ENCODE data around the gene ZMIZ1.

Gene ZMIZ1

GRCh38 chr10:79090134-79090803, 21.5 kb downstream of the ZMIZ1 start:
- H3K36me3 ChIP-seq (ENCODE audit: insufficient read depth, low read depth, low read length), result no peaks in the 10 kb centered on the region
- H3K4me3 ChIP-seq (ENCODE audit: low read length), result no peak overlapping the region
- no peaks in the 10 kb centered on the region for H3K27me3 ChIP-seq (ENCODE audit: insufficient read depth, low read length)
- H3K9me3 ChIP-seq (ENCODE audit: insufficient read depth, low read depth, low read length), result no peaks in the 10 kb centered on the region
- H3K9ac ChIP-seq (ENCODE audit: low read depth, low read length), result no peak overlapping the region
- H3K4me1 ChIP-seq (ENCODE audit: insufficient read depth, low read length), result 0 out of 2 replicates have a peak, but pooled peaks cover 3% of the 10 kb centered on the region
- H3K27ac ChIP-seq (ENCODE audit: low read length), result no peak overlapping the region

- H3K36me3 ChIP-seq (ENCODE audit: insufficient read depth, low read depth, low read length), result no peaks in the 10 kb centered on the region
- H3K9me3 ChIP-seq (ENCODE audit: insufficient read depth, low read depth, low read length), result no peaks in the 10 kb centered on the region
- no peak overlapping the region for H3K9ac ChIP-seq (ENCODE audit: low read depth, low read length)
- H3K27ac ChIP-seq (ENCODE audit: low read length), result no peak overlapping the region
- H3K27me3 ChIP-seq (ENCODE audit: insufficient read depth, low read length), result no peaks in the 10 kb centered on the region
- H3K4me1 ChIP-seq (ENCODE audit: insufficient read depth, low read length), result no peaks in the 10 kb centered on the region
- H3K4me3 ChIP-seq (ENCODE audit: low read length), result no peak overlapping the region
These were observed 23.6 kb downstream of the ZMIZ1 start for GRCh38 chr10:79092292-79092896.

- Histone ChIP-seq H3K4me1 (ENCODE audit: insufficient read depth, low read length) (no peaks in the 10 kb centered on the region), H3K9me3 (ENCODE audit: insufficient read depth, low read depth, low read length) (no peaks in the 10 kb centered on the region), H3K27ac (ENCODE audit: low read length) (no peak overlapping the region), H3K4me3 (ENCODE audit: low read length) (no peak overlapping the region), H3K36me3 (ENCODE audit: insufficient read depth, low read depth, low read length) (no peaks in the 10 kb centered on the region), H3K27me3 (ENCODE audit: insufficient read depth, low read length) (no peaks in the 10 kb centered on the region), H3K9ac (ENCODE audit: low read depth, low read length) (no peak overlapping the region)
These were observed 25.1 kb downstream of the ZMIZ1 start for GRCh38 chr10:79093658-79094411.

GRCh38 chr10:79094412-79095175, 25.8 kb downstream of the ZMIZ1 start:
- Histone ChIP-seq H3K36me3 (ENCODE audit: insufficient read depth, low read depth, low read length) (no peaks in the 10 kb centered on the region), H3K4me1 (ENCODE audit: insufficient read depth, low read length) (peaks cover 5% of the 10 kb centered on the region; the same call in 1 of the 2 replicates), H3K27me3 (ENCODE audit: insufficient read depth, low read length) (no peaks in the 10 kb centered on the region), H3K4me3 (ENCODE audit: low read length) (no peak overlapping the region), H3K9me3 (ENCODE audit: insufficient read depth, low read depth, low read length) (no peaks in the 10 kb centered on the region), H3K27ac (ENCODE audit: low read length) (no peak overlapping the region), H3K9ac (ENCODE audit: low read depth, low read length) (no peak overlapping the region)

GRCh38 chr10:79095316-79095715, 26.6 kb downstream of the ZMIZ1 start:
- H3K4me3 ChIP-seq (ENCODE audit: low read length), result no peak overlapping the region
- H3K27me3 ChIP-seq (ENCODE audit: insufficient read depth, low read length), result no peaks in the 10 kb centered on the region
- no peak overlapping the region for H3K9ac ChIP-seq (ENCODE audit: low read depth, low read length)
- H3K9me3 ChIP-seq (ENCODE audit: insufficient read depth, low read depth, low read length), result no peaks in the 10 kb centered on the region
- peaks cover 10% of the 10 kb centered on the region for H3K4me1 ChIP-seq (ENCODE audit: insufficient read depth, low read length)
- H3K27ac ChIP-seq (ENCODE audit: low read length), result no peak overlapping the region
- no peaks in the 10 kb centered on the region for H3K36me3 ChIP-seq (ENCODE audit: insufficient read depth, low read depth, low read length)

- H3K4me1 ChIP-seq (ENCODE audit: insufficient read depth, low read length), result peaks cover 10% of the 10 kb centered on the region
- H3K27me3 ChIP-seq (ENCODE audit: insufficient read depth, low read length), result no peaks in the 10 kb centered on the region
- no peak overlapping the region for H3K27ac ChIP-seq (ENCODE audit: low read length)
- no peak overlapping the region for H3K4me3 ChIP-seq (ENCODE audit: low read length)
- H3K9ac ChIP-seq (ENCODE audit: low read depth, low read length), result no peak overlapping the region
- no peaks in the 10 kb centered on the region for H3K9me3 ChIP-seq (ENCODE audit: insufficient read depth, low read depth, low read length)
- no peaks in the 10 kb centered on the region for H3K36me3 ChIP-seq (ENCODE audit: insufficient read depth, low read depth, low read length)
These were observed 27.7 kb downstream of the ZMIZ1 start for GRCh38 chr10:79096514-79096913.

- Histone ChIP-seq H3K27me3 (ENCODE audit: insufficient read depth, low read length) (no peaks in the 10 kb centered on the region), H3K36me3 (ENCODE audit: insufficient read depth, low read depth, low read length) (no peaks in the 10 kb centered on the region), H3K4me1 (ENCODE audit: insufficient read depth, low read length) (peaks cover 10% of the 10 kb centered on the region), H3K4me3 (ENCODE audit: low read length) (no peak overlapping the region), H3K9ac (ENCODE audit: low read depth, low read length) (no peak overlapping the region), H3K27ac (ENCODE audit: low read length) (no peak overlapping the region), H3K9me3 (ENCODE audit: insufficient read depth, low read depth, low read length) (no peaks in the 10 kb centered on the region)
These were observed 28.5 kb downstream of the ZMIZ1 start for GRCh38 chr10:79097021-79097872.

GRCh38 chr10:79098061-79098460, 29.3 kb downstream of the ZMIZ1 start:
- Histone ChIP-seq H3K27ac (ENCODE audit: low read length) (no peak overlapping the region), H3K4me3 (ENCODE audit: low read length) (no peak overlapping the region), H3K9ac (ENCODE audit: low read depth, low read length) (no peak overlapping the region), H3K4me1 (ENCODE audit: insufficient read depth, low read length) (peaks cover 15% of the 10 kb centered on the region), H3K36me3 (ENCODE audit: insufficient read depth, low read depth, low read length) (no peaks in the 10 kb centered on the region), H3K27me3 (ENCODE audit: insufficient read depth, low read length) (no peaks in the 10 kb centered on the region), H3K9me3 (ENCODE audit: insufficient read depth, low read depth, low read length) (no peaks in the 10 kb centered on the region)

GRCh38 chr10:79098596-79099015, 29.8 kb downstream of the ZMIZ1 start:
- no peak overlapping the region for H3K9ac ChIP-seq (ENCODE audit: low read depth, low read length)
- peaks cover 15% of the 10 kb centered on the region for H3K4me1 ChIP-seq (ENCODE audit: insufficient read depth, low read length)
- no peak overlapping the region for H3K4me3 ChIP-seq (ENCODE audit: low read length)
- H3K9me3 ChIP-seq (ENCODE audit: insufficient read depth, low read depth, low read length), result no peaks in the 10 kb centered on the region
- no peak overlapping the region for H3K27ac ChIP-seq (ENCODE audit: low read length)
- no peaks in the 10 kb centered on the region for H3K27me3 ChIP-seq (ENCODE audit: insufficient read depth, low read length)
- no peaks in the 10 kb centered on the region for H3K36me3 ChIP-seq (ENCODE audit: insufficient read depth, low read depth, low read length)

- H3K4me3 ChIP-seq (ENCODE audit: low read length), result no peak overlapping the region
- no peaks in the 10 kb centered on the region for H3K9me3 ChIP-seq (ENCODE audit: insufficient read depth, low read depth, low read length)
- H3K4me1 ChIP-seq (ENCODE audit: insufficient read depth, low read length), result peaks cover 15% of the 10 kb centered on the region
- H3K27me3 ChIP-seq (ENCODE audit: insufficient read depth, low read length), result no peaks in the 10 kb centered on the region
- no peak overlapping the region for H3K9ac ChIP-seq (ENCODE audit: low read depth, low read length)
- H3K27ac ChIP-seq (ENCODE audit: low read length), result no peak overlapping the region
- no peaks in the 10 kb centered on the region for H3K36me3 ChIP-seq (ENCODE audit: insufficient read depth, low read depth, low read length)
These were observed 31.2 kb downstream of the ZMIZ1 start for GRCh38 chr10:79099898-79100448.

All from iPS-20b (cell line).